ENCODE data around the gene GNAO1. TPM values are rescaled to one million over a fixed set of nuclear protein-coding genes. Genes with fewer than 3 reads are reported as not detected.

Gene GNAO1
- polyA plus RNA-seq, 1 donor (not counting 4 experiments of a cell fraction or from before 2014, with no cell fraction given): 0.13 TPM

DNA sequence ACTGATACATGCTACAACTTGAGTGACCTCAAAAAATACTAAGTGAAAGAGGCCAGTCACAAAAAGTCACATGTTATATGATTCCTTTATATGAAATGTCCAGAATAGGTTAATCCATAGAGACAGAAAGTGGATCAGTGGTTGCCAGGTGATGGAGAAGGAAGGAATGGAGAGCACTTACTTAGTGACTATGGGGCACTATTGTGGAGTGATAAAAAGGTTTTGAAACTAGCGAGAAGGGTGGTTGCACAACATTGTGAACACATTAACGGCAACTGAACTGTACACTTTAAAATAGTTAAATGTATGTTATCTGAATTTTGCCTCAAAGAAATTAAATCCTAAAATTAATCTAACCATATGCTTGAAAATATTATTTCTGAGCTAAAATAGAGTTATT is 208.2 kb downstream of the GNAO1 start:
- no peak overlapping the region for H3K27ac ChIP-seq (ENCODE audit: control insufficient read depth, insufficient read depth, low read length)
- dilution Hi-C loops (cut with MboI; ENCODE audit: extremely low pct_ligation_motif_present, low sequenced_read_pairs): no loop called here
- H3K9me1 ChIP-seq (ENCODE audit: control insufficient read depth, extremely low read depth, insufficient read depth, low read length): no peaks in the 10 kb centered on the region
- H2AFZ ChIP-seq (ENCODE audit: control insufficient read depth, low read length): no peak overlapping the region
- no peaks in the 10 kb centered on the region for H3K9me3 ChIP-seq (ENCODE audit: control insufficient read depth, low read depth, low read length)
- H3K27me3 ChIP-seq (ENCODE audit: control insufficient read depth, extremely low read depth, insufficient read depth, low read length): no peaks in the 10 kb centered on the region
- H3K36me3 ChIP-seq (ENCODE audit: control insufficient read depth in 2 of 2, extremely low read depth in 1 of 2, insufficient read depth in 2 of 2, low read length in 2 of 2): peaks cover 11 to 30% of the 10 kb centered on the region in 2 experiments
- no peaks in the 10 kb centered on the region for H3K4me1 ChIP-seq (ENCODE audit: control insufficient read depth, extremely low read depth, insufficient read depth, low read length)
- H3K79me2 ChIP-seq (ENCODE audit: control insufficient read depth, insufficient read depth, low read length): no peaks in the 10 kb centered on the region
- no peak for FAIRE-seq
- H3K4me2 ChIP-seq (ENCODE audit: control insufficient read depth, extremely low read depth, insufficient read depth, low read depth, low read length): no peak overlapping the region
- no peak overlapping the region for H3K4me3 ChIP-seq (ENCODE audit: control insufficient read depth in 2 of 3, extremely low read depth in 1 of 3, insufficient read depth in 2 of 3, low read depth in 1 of 3, low read length in 3 of 3)
- no peak for DNase-seq (ENCODE audit: low read depth, low spot score)
- TF ChIP-seq EZH2 (IDR thresholded peaks at IDR 0.05; ENCODE audit: low read length): no peak
- TF ChIP-seq, protein P1, sequence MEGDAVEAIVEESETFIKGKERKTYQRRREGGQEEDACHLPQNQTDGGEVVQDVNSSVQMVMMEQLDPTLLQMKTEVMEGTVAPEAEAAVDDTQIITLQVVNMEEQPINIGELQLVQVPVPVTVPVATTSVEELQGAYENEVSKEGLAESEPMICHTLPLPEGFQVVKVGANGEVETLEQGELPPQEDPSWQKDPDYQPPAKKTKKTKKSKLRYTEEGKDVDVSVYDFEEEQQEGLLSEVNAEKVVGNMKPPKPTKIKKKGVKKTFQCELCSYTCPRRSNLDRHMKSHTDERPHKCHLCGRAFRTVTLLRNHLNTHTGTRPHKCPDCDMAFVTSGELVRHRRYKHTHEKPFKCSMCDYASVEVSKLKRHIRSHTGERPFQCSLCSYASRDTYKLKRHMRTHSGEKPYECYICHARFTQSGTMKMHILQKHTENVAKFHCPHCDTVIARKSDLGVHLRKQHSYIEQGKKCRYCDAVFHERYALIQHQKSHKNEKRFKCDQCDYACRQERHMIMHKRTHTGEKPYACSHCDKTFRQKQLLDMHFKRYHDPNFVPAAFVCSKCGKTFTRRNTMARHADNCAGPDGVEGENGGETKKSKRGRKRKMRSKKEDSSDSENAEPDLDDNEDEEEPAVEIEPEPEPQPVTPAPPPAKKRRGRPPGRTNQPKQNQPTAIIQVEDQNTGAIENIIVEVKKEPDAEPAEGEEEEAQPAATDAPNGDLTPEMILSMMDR (optimal IDR thresholded peaks at IDR 0.05 in 1 of 3, IDR thresholded peaks at IDR 0.05 in 1 of 3, conservative IDR thresholded peaks at IDR 0.05 in 1 of 3; ENCODE audit: extremely low read depth in 1 of 3, insufficient read depth in 2 of 3, low read length in 3 of 3): no peak
- no peaks in the 10 kb centered on the region for H4K20me1 ChIP-seq (ENCODE audit: control insufficient read depth, extremely low read depth, insufficient read depth, low read length)
- H3K9ac ChIP-seq (ENCODE audit: control insufficient read depth, extremely low read depth, insufficient read depth, low read length): no peak overlapping the region

DNA sequence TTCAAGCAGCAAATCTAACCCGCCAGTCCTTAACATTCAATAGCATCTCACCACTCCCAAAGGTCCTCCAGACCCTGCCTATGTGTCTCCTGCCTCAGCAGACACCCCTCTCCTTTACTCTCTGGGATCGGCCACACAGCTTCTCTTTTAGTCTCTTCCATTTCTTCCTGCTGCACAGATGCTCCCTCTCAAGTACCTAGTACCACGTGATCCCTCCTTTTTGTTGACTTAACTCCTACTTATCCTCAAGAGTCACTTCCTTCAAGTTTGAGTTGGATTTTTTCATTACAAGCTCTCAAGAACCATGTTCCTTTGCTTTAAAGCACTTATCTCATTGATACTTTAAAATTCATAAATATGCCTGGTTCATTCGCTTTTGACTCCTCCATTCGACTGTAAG is 209.2 kb downstream of the GNAO1 start:
- H3K4me1 ChIP-seq (ENCODE audit: control insufficient read depth, extremely low read depth, insufficient read depth, low read length): no peaks in the 10 kb centered on the region
- no peak for TF ChIP-seq EZH2 (IDR thresholded peaks at IDR 0.05; ENCODE audit: low read length)
- TF ChIP-seq, protein P1 (optimal IDR thresholded peaks at IDR 0.05 in 1 of 3, IDR thresholded peaks at IDR 0.05 in 1 of 3, conservative IDR thresholded peaks at IDR 0.05 in 1 of 3; ENCODE audit: extremely low read depth in 1 of 3, insufficient read depth in 2 of 3, low read length in 3 of 3): no peak
- H4K20me1 ChIP-seq (ENCODE audit: control insufficient read depth, extremely low read depth, insufficient read depth, low read length): no peaks in the 10 kb centered on the region
- H3K9ac ChIP-seq (ENCODE audit: control insufficient read depth, extremely low read depth, insufficient read depth, low read length): no peak overlapping the region
- H3K9me1 ChIP-seq (ENCODE audit: control insufficient read depth, extremely low read depth, insufficient read depth, low read length): no peaks in the 10 kb centered on the region
- no peak overlapping the region for H3K4me2 ChIP-seq (ENCODE audit: control insufficient read depth, extremely low read depth, insufficient read depth, low read depth, low read length)
- FAIRE-seq: no peak
- peaks cover 14 to 33% of the 10 kb centered on the region in 2 experiments for H3K36me3 ChIP-seq (ENCODE audit: control insufficient read depth in 2 of 2, extremely low read depth in 1 of 2, insufficient read depth in 2 of 2, low read length in 2 of 2)
- H3K79me2 ChIP-seq (ENCODE audit: control insufficient read depth, insufficient read depth, low read length): no peaks in the 10 kb centered on the region
- no peaks in the 10 kb centered on the region for H3K27me3 ChIP-seq (ENCODE audit: control insufficient read depth, extremely low read depth, insufficient read depth, low read length)
- H2AFZ ChIP-seq (ENCODE audit: control insufficient read depth, low read length): no peak overlapping the region
- H3K27ac ChIP-seq (ENCODE audit: control insufficient read depth, insufficient read depth, low read length): no peak overlapping the region
- dilution Hi-C loops (cut with MboI; ENCODE audit: extremely low pct_ligation_motif_present, low sequenced_read_pairs): no loop called here
- H3K4me3 ChIP-seq (ENCODE audit: control insufficient read depth in 2 of 3, extremely low read depth in 1 of 3, insufficient read depth in 2 of 3, low read depth in 1 of 3, low read length in 3 of 3): no peak overlapping the region
- no peak for DNase-seq (ENCODE audit: low read depth, low spot score)
- H3K9me3 ChIP-seq (ENCODE audit: control insufficient read depth, low read depth, low read length): no peaks in the 10 kb centered on the region

Measured in keratinocyte (primary cell).